CD14-positive monocyte (primary cell): ENCODE data around the gene ZC3H13. TPM values are rescaled to one million over a fixed set of nuclear protein-coding genes. Genes with fewer than 3 reads are reported as not detected.

Source experiments
- DNase-seq, 3 donors: peaks; one replicate each; pipeline ENCODE4 v3.0.0-alpha.2; 2011 to 2022
- H2AFZ ChIP-seq: 2 replicates; pipeline ENCODE4 v1.6.0; 2012; ENCODE audit warnings: mild to moderate bottlenecking, low read depth, low read length, inconsistent platforms; ENCODE audit not compliant: insufficient read depth, poor library complexity, severe bottlenecking
- H3K27ac ChIP-seq, 2 donors: 1 replicate in 1 of 2; 2 replicates in 1 of 2; pipeline ENCODE4 v1.5.1; 2012 to 2013; ENCODE audit warnings: low read length in 2 of 2, control low read depth in 1 of 2, inconsistent platforms in 1 of 2, low read depth in 1 of 2, mild to moderate bottlenecking in 1 of 2
- H3K27me3 ChIP-seq, 2 donors: one replicate each; pipeline versions ENCODE4 v1.6.0 to v1.6.1; 2011 to 2013; ENCODE audit warnings: low read length in 2 of 2; ENCODE audit not compliant: control insufficient read depth in 2 of 2, insufficient read depth in 2 of 2
- H3K36me3 ChIP-seq, 2 donors: replicated peaks in 1 of 2; 1 replicate in 1 of 2; 2 replicates in 1 of 2; pipeline versions ENCODE4 v1.5.1 to v1.6.1; 2012 to 2013; ENCODE audit warnings: low read length in 2 of 2, control low read depth in 1 of 2, inconsistent platforms in 1 of 2, mild to moderate bottlenecking in 1 of 2; ENCODE audit not compliant: insufficient read depth in 2 of 2, control insufficient read depth in 1 of 2
- H3K4me1 ChIP-seq, 2 donors: 1 replicate in 1 of 2; 2 replicates in 1 of 2; pipeline versions ENCODE4 v1.5.1 to v1.6.1; 2012 to 2013; ENCODE audit warnings: low read length in 2 of 2, control low read depth in 1 of 2, inconsistent platforms in 1 of 2, mild to moderate bottlenecking in 1 of 2, moderate library complexity in 1 of 2; ENCODE audit not compliant: insufficient read depth in 2 of 2, control insufficient read depth in 1 of 2
- H3K4me2 ChIP-seq: replicated peaks from 2 replicates; pipeline ENCODE3; 2012; ENCODE audit warnings: low read length, moderate library complexity, mild to moderate bottlenecking; ENCODE audit not compliant: poor library complexity, severe bottlenecking; ENCODE audit errors: extremely low read depth
- H3K4me3 ChIP-seq, 3 experiments: fragments of 200-600 bp in 1 of 3; sonication (generic) in 1 of 3; replicated peaks in 1 of 3; 1 replicate in 2 of 3; 2 replicates in 1 of 3; pipeline ENCODE4 v1.5.1; 2011 to 2013; ENCODE audit warnings: low read length in 3 of 3, mild to moderate bottlenecking in 3 of 3, control low read depth in 2 of 3, low read depth in 2 of 3, inconsistent platforms in 1 of 3, moderate library complexity in 1 of 3
- H3K79me2 ChIP-seq: 2 replicates; pipeline ENCODE4 v1.6.0; 2012; ENCODE audit warnings: mild to moderate bottlenecking, control low read depth, inconsistent platforms, low read length, moderate library complexity; ENCODE audit not compliant: insufficient read depth
- H3K9ac ChIP-seq: 2 replicates; pipeline ENCODE4 v1.6.0; 2017; ENCODE audit warnings: low read length, mild to moderate bottlenecking; ENCODE audit not compliant: insufficient read depth, poor library complexity, severe bottlenecking
- H3K9me3 ChIP-seq, 2 donors: replicated peaks in 1 of 2; 1 replicate in 1 of 2; 2 replicates in 1 of 2; pipeline versions ENCODE4 v1.5.1 to v1.6.1; 2012 to 2013; ENCODE audit warnings: low read length in 2 of 2, control low read depth in 1 of 2; ENCODE audit not compliant: control insufficient read depth in 1 of 2, insufficient read depth in 1 of 2
- H4K20me1 ChIP-seq: 2 replicates; pipeline ENCODE4 v1.6.0; 2012; ENCODE audit warnings: mild to moderate bottlenecking, low read length, control low read depth, moderate library complexity; ENCODE audit not compliant: insufficient read depth
- H3K27ac Mint-ChIP-seq, 7 donors: one replicate each; pipeline ENCODE4 v1.8.0; 2020; ENCODE audit warnings: mild to moderate bottlenecking in 7 of 7, mixed read lengths in 7 of 7, moderate library complexity in 6 of 7, inconsistent platforms in 2 of 7
- H3K27me3 Mint-ChIP-seq, 3 donors: one replicate each; pipeline ENCODE4 v1.8.0; 2021 to 2022; ENCODE audit warnings: low read depth in 3 of 3, mild to moderate bottlenecking in 3 of 3, mixed read lengths in 3 of 3, moderate library complexity in 3 of 3, inconsistent platforms in 1 of 3
- H3K36me3 Mint-ChIP-seq, 2 donors: one replicate each; pipeline ENCODE4 v1.8.0; 2020; ENCODE audit warnings: mixed read lengths in 2 of 2, inconsistent platforms in 1 of 2, mild to moderate bottlenecking in 1 of 2
- H3K4me1 Mint-ChIP-seq: one replicate; pipeline ENCODE4 v1.8.0; 2020; ENCODE audit warnings: mild to moderate bottlenecking, mixed read lengths
- H3K4me3 Mint-ChIP-seq, 2 donors: one replicate each; pipeline ENCODE4 v1.8.0; 2020; ENCODE audit warnings: mild to moderate bottlenecking in 2 of 2, mixed read lengths in 2 of 2, moderate library complexity in 1 of 2
- H3K9me3 Mint-ChIP-seq, 7 donors: one replicate each; pipeline ENCODE4 v1.8.0; 2020 to 2022; ENCODE audit warnings: mixed read lengths in 7 of 7, mild to moderate bottlenecking in 6 of 7, moderate library complexity in 6 of 7, inconsistent platforms in 2 of 7
- CTCF ChIP-seq: fragments of 200-600 bp; IDR thresholded peaks from one replicate; pipeline ENCODE4 v1.8.0; 2022; ENCODE audit warnings: antibody characterized with exemption, mild to moderate bottlenecking
- WGBS: methylation state at CpG from one replicate; pipeline ENCODE4 v1.1.5; 2013; ENCODE audit warnings: missing lambda C conversion rate; ENCODE audit not compliant: insufficient coverage; 5-methylcytosine and 5-hydroxymethylcytosine counted together
- intact Hi-C, 2 donors: fragments of 100-400 bp; cut with micrococcal nuclease; formaldehyde crosslinking; loops; one replicate each; pipeline versions ENCODE4 v1.15.0 to v1.15.1; 2023
- polyA plus RNA-seq, 3 donors: library from polyadenylated mRNA; depleted of rRNA in 1 of 3; unstranded in 2 of 3; stranded (reverse) in 1 of 3; fragments of 300-500 nt in 2 of 3; fragments of >200 nt in 1 of 3; fragmentation: Illumina TruSeq in 2 of 3; gene quantifications; 1 replicate in 2 of 3; 2 replicates in 1 of 3; pipeline ENCODE4 v1.2.3, GENCODE V29; 2012 to 2021

ZC3H13 gene
- polyA plus RNA-seq, 3 donors = 5.3 to 22.2 (median 9.7) TPM

GRCh38 chr13:45932676-45933075, 119.9 kb downstream of the ZC3H13 start:
- H3K4me3 Mint-ChIP-seq = peak overlapping the region; percentile 47 to 69
- DNase-seq = peak; percentile 76 to 90 (median 78)
- peak overlapping the region in 1 of 3 experiments; percentile 31 for H3K4me3 ChIP-seq
- peak overlapping the region; percentile 63 to 72 for H3K27ac ChIP-seq
- H3K4me1 ChIP-seq = peaks cover 29 to 31% of the 10 kb centered on the region in 2 donors
- intact Hi-C loops = no loop called here
- no peak for TF ChIP-seq CTCF
- H3K27me3 Mint-ChIP-seq = peaks cover 1 to 10% (median 4%) of the 10 kb centered on the region in 3 donors
- H3K36me3 ChIP-seq = no peaks in the 10 kb centered on the region
- no peaks in the 10 kb centered on the region for H4K20me1 ChIP-seq
- H3K27ac Mint-ChIP-seq = peak overlapping the region; percentile 83 to 95 (median 94)
- H3K27me3 ChIP-seq = no peaks in the 10 kb centered on the region
- no peaks in the 10 kb centered on the region for H3K79me2 ChIP-seq
- H3K9me3 ChIP-seq = no peaks in the 10 kb centered on the region
- H3K4me1 Mint-ChIP-seq = peaks cover 29% of the 10 kb centered on the region
- WGBS = 0% methylated on average over 2 of the region's 3 CpGs
- H3K9ac ChIP-seq = no peak overlapping the region
- H3K9me3 Mint-ChIP-seq = peaks cover 0 to 3% (median 0%) of the 10 kb centered on the region in 7 donors
- H3K36me3 Mint-ChIP-seq = peaks cover 0 to 2% of the 10 kb centered on the region in 2 donors
- H2AFZ ChIP-seq = peak overlapping the region; percentile 14
- peak overlapping the region; percentile 43 for H3K4me2 ChIP-seq

- Histone ChIP-seq H3K4me2 (peak overlapping the region; percentile 43), H3K27me3 (no peaks in the 10 kb centered on the region), H3K4me3 (peak overlapping the region in 1 of 3 experiments; percentile 31), H3K79me2 (no peaks in the 10 kb centered on the region), H3K36me3 (no peaks in the 10 kb centered on the region), H3K4me1 (peaks cover 29 to 31% of the 10 kb centered on the region in 2 donors), H3K9ac (no peak overlapping the region), H3K27ac (peak overlapping the region in 1 of 2 donors; percentile 72), H3K9me3 (no peaks in the 10 kb centered on the region), H2AFZ (no peak overlapping the region), H4K20me1 (no peaks in the 10 kb centered on the region)
- H3K9me3 Mint-ChIP-seq = peaks cover 0 to 3% (median 0%) of the 10 kb centered on the region in 7 donors
- intact Hi-C loops = no loop called here
- no peak for DNase-seq
- no peak for TF ChIP-seq CTCF
- H3K4me3 Mint-ChIP-seq = peak overlapping the region in 1 of 2 donors; percentile 69
- peaks cover 29% of the 10 kb centered on the region for H3K4me1 Mint-ChIP-seq
- H3K27me3 Mint-ChIP-seq = peaks cover 1 to 10% (median 4%) of the 10 kb centered on the region in 3 donors
- H3K27ac Mint-ChIP-seq = peak overlapping the region in 6 of 7 donors; percentile 79 to 94 (median 92)
- 48% methylated on average over 4 of the region's 5 CpGs for WGBS
- H3K36me3 Mint-ChIP-seq = peaks cover 0 to 2% of the 10 kb centered on the region in 2 donors
Observed at GRCh38 chr13:45932172-45932571, 120.4 kb downstream of the ZC3H13 start.
